Activated CD4-positive, alpha-beta memory T cell treated with anti-CD3 and anti-CD28 coated beads for 36 hours (primary cell): ENCODE results near the gene RNF169. TPM values are rescaled to one million over a fixed set of nuclear protein-coding genes. Genes with fewer than 3 reads are reported as not detected.
A peak's percentile ranks its signal among the peaks of the same experiment; 100 is the strongest.

Experiments used
- CTCF ChIA-PET: fragments of 350-600 bp; sonication (Branson Sonifier 250); formaldehyde crosslinking; loops from one replicate; lab custom pipeline; 2021; ENCODE audit warnings: antibody characterized with exemption, inconsistent platforms; lab: Charles Lee
- POLR2A ChIA-PET: fragments of 350-600 bp; sonication (Branson Sonifier 250); formaldehyde crosslinking; loops from one replicate; lab custom pipeline; 2021; ENCODE audit warnings: antibody characterized with exemption; lab: Charles Lee
- DNase-seq: peaks from one replicate; pipeline ENCODE4 v3.0.0-alpha.2; 2020
- H3K27ac Mint-ChIP-seq: one replicate; pipeline ENCODE4 v1.8.0; 2021; ENCODE audit warnings: mixed read lengths
- H3K27me3 Mint-ChIP-seq: one replicate; pipeline ENCODE4 v1.8.0; 2021; ENCODE audit warnings: mixed read lengths
- H3K36me3 Mint-ChIP-seq: one replicate; pipeline ENCODE4 v1.8.0; 2021; ENCODE audit warnings: mixed read lengths
- H3K4me1 Mint-ChIP-seq: one replicate; pipeline ENCODE4 v1.8.0; 2021; ENCODE audit warnings: low read depth, mixed read lengths
- H3K4me3 Mint-ChIP-seq: one replicate; pipeline ENCODE4 v1.8.0; 2021; ENCODE audit warnings: mild to moderate bottlenecking, mixed read lengths
- H3K9me3 Mint-ChIP-seq: one replicate; pipeline ENCODE4 v1.8.0; 2021; ENCODE audit warnings: mixed read lengths
- intact Hi-C: fragments of 100-400 bp; cut with micrococcal nuclease; formaldehyde crosslinking; loops from one replicate; pipeline ENCODE4 v1.15.1; 2023
- total RNA-seq, 2 experiments: library from RNA; stranded (reverse); gene quantifications; one replicate each; pipeline ENCODE4 v1.2.3, GENCODE V29; 2021

Gene RNF169
- total RNA-seq, 2 experiments from 2014 or later = 14.3 to 14.9 TPM

DNA sequence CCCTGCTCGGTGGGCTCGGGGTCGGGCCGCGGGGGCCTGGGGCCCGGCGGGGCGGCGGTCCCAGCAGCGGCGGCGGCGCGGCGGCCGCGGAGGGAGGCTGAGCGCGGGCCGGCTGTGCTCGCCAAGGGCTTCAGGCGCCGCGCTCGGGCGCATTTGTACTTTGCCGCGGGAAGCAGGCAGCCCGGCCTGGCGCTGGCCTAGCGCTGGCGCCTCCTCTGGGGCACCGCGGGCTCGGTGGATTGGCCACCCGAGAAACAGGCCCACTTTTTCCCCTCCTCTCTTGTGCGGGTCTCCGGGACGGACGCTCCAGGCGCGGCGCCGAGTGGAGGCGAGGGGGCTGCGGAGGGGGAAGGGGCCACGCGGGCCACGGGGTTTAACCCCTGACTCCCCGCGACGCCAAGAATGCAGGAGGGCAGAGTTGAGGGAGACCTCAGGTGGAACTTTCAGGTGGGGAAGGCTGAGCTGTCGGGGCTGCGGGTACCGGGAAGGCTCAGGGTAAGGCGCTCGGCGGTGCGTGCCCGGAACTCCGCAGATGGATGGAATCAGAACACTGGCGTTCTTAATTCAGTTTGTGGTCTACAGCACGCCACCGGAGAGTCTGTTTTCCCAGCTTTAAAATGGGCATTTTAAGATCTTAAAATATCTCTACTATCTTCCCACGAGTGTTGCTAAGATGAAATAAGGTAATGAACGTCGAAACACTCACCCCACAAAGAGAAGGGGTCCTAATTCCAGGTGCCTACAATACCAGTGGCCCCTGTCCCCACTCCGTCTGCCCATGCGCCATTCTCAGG, 17.2 kb upstream of the RNF169 start, which contains the start of gene CHRDL2:
TSS of gene CHRDL2 (minus strand) at position 126 of the 794 bp plus-strand sequence. CDS start 538 bp downstream, outside the sequence.
- Mint-ChIP-seq H3K9me3 (no peaks in the 10 kb centered on the region), H3K27ac (no peak within 1 kb of the TSS), H3K36me3 (no peaks in the 10 kb centered on the region), H3K4me1 (peaks cover 11% of the 10 kb centered on the region), H3K4me3 (no peak within 1 kb of the TSS), H3K27me3 (peaks cover 47% of the 10 kb centered on the region)
- no peak for DNase-seq
- intact Hi-C loops = no loop called here
- POLR2A ChIA-PET = no interaction called here
- CTCF ChIA-PET = interaction anchor here (0.7 to 1.7 kb wide), 3 partner anchors 11 to 29 kb away, joined by 3 to 8 read pairs (median 3); no protein-coding TSS in a partner anchor

DNA sequence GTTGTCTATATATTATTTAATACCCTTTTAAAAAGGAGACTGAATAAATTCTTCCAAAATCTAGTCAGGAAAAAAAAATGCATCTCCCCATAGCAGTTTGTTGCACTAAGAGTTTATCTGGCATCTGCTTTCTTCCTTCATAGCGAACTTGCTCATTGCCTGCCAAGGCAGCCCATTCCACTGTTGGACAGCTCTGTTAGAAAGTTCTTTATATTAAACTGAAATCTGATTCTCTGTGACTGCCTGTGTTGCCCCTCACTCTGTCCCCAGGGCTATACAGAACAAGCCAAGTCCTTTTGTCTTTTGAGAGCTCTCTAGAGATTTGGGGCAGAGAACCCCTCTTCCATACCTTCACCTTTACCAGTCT, 14.1 kb upstream of the RNF169 start:
- no peaks in the 10 kb centered on the region for H3K36me3 Mint-ChIP-seq
- H3K27me3 Mint-ChIP-seq = peaks cover 51% of the 10 kb centered on the region
- H3K27ac Mint-ChIP-seq = no peak overlapping the region

DNA sequence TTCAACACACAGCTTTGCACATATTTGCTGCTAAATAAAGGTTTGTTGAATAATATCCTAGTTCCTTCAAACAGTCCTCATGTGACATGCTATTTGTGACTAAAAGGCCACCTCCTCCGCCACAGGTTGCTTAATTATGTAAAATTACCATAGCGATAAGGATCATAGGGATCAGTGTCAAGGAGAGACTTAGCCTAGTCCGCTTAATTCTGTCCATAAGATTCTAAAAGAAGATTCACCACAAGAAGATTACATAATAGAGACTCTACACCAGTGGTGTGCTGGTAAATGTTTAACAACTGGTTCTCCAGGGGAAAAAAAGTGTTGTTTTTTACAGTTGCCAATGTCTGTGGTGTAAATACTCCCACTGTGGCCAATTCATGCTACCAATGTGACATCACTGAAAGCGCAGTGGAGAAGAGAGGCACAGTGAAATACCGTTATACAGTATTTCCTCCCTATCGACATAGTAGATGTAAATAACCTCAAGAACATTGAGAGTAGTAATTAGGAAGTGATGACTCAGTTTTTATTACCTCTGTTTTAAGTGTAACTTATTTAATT, 13.2 kb upstream of the RNF169 start:
- CTCF ChIA-PET = interaction anchor here (1.1 to 2.5 kb wide), 3 partner anchors 9 to 33 kb away, joined by 3 to 13 read pairs (median 11); no protein-coding TSS in a partner anchor
- H3K27me3 Mint-ChIP-seq = peaks cover 45% of the 10 kb centered on the region
- intact Hi-C loops = no loop called here

More for the DNA sequence above, 14.1 kb upstream of the RNF169 start:
- POLR2A ChIA-PET = no interaction called here
- Mint-ChIP-seq H3K4me1 (peaks cover 15% of the 10 kb centered on the region), H3K4me3 (no peak overlapping the region), H3K9me3 (no peaks in the 10 kb centered on the region)
- CTCF ChIA-PET = interaction anchor here (0.9 to 2.5 kb wide), 4 partner anchors 8 to 33 kb away, joined by 3 to 13 read pairs (median 7); no protein-coding TSS in a partner anchor
- intact Hi-C loops = no loop called here
- DNase-seq = no peak

DNA sequence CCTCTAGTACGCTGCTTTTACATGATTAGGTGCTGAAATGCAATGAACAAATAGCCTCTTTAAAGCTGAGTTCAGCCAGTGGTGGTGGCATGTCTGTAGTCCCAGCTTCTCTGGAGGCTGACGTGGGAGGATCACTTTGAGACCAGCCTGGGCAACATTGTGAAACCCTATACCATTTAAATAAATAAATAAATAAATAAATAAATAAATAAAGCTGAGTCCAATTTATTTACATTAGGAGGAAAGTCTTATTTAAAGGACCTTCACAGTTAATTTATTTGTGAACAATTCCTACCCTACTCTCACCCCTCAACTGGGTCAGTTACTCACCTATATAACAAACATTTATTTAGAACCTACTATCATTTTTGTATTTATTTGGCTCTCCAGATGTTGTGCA, 12.6 kb upstream of the RNF169 start:
- Mint-ChIP-seq H3K9me3 (no peaks in the 10 kb centered on the region), H3K4me3 (no peak overlapping the region), H3K4me1 (peaks cover 15% of the 10 kb centered on the region), H3K27me3 (peaks cover 40% of the 10 kb centered on the region), H3K36me3 (no peaks in the 10 kb centered on the region), H3K27ac (no peak overlapping the region)
- CTCF ChIA-PET = interaction anchor here (2.5 kb wide), 1 partner anchor 10 kb away, joined by 13 read pairs; no protein-coding TSS in a partner anchor
- DNase-seq = no peak
- POLR2A ChIA-PET = no interaction called here
- intact Hi-C loops = no loop called here

More for the DNA sequence above, 13.2 kb upstream of the RNF169 start:
- Mint-ChIP-seq H3K9me3 (no peaks in the 10 kb centered on the region), H3K4me1 (peaks cover 20% of the 10 kb centered on the region), H3K36me3 (no peaks in the 10 kb centered on the region), H3K4me3 (no peak overlapping the region), H3K27ac (no peak overlapping the region)
- POLR2A ChIA-PET = no interaction called here
- no peak for DNase-seq

DNA sequence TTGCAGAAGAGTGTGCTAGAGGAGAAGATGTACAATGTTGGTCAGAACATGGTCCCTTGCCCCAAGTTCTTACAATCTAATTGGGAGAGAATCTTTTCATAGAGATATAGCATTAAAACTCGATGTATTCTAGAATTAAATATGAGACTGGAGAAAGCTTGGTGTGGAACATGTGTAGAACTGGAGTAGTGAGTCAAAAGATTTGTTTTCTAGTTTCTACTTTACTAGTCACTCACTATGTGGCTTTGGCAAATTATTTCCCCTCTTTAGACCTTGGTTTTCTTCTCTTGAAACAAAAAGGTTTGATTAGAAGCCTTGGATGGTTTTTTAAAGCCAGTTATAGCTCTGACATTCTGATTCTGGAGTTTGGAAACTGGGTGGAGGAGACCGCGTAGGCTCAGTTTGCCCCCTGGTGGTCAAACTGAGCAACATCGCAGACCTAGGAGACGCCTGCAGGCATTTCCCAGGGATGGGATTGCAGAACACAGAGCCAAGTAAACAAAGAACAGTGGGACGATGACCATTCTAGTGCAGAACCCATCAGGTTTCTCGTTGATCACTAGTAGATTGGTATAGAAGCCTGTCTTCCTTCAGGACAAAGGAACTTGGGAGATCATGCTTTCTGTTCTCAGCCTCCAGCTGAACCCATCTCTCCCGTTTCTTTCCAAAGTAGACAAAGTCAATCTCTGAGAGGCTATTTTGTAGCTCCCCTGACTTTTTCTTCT, 8.9 kb upstream of the RNF169 start:
- peak; percentile 57 for DNase-seq
- Mint-ChIP-seq H3K9me3 (no peaks in the 10 kb centered on the region), H3K36me3 (no peaks in the 10 kb centered on the region), H3K4me3 (no peak overlapping the region), H3K27me3 (peaks cover 15% of the 10 kb centered on the region), H3K27ac (no peak overlapping the region), H3K4me1 (peaks cover 12% of the 10 kb centered on the region)
- CTCF ChIA-PET = interaction anchor here (0.6 to 4.9 kb wide), 26 partner anchors 10 to 632 kb away, joined by 3 to 69 read pairs (median 4); partner anchors contain the start of genes NEU3, POLD3 and RNF169
- POLR2A ChIA-PET = no interaction called here
- intact Hi-C loops = loop anchor here (1.0 to 10.0 kb wide), 3 partner anchors 37 to 345 kb away; partner anchors contain the start of genes LIPT2 and PGM2L1

DNA sequence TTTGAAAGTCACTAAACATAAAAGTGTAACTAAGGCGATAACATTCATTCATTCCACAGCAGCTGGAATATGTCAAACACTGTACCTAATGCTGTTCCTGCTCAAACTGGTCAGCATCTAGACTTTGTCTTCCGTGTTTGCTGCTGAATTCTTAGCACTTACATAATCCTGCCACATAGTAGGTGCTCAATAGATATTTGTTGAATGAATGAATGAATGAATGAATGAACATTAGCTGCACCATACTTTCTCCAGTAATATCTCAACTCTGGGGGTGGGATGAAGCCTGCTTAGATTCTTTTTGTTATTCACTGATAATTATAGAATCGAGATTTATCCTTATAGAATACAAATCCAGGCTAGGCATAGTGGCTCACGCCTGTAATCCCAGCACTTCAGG, 6.6 kb upstream of the RNF169 start:
- no peak overlapping the region for H3K4me3 Mint-ChIP-seq
- H3K4me1 Mint-ChIP-seq = peaks cover 12% of the 10 kb centered on the region
- H3K27ac Mint-ChIP-seq = no peak overlapping the region
- ChIA-PET POLR2A (no interaction called here), CTCF (interaction anchor here (4.9 kb wide), 1 partner anchor 39 kb away, joined by 69 read pairs; no protein-coding TSS in a partner anchor)
- H3K36me3 Mint-ChIP-seq = no peaks in the 10 kb centered on the region
- DNase-seq = no peak
- no peaks in the 10 kb centered on the region for H3K9me3 Mint-ChIP-seq
- H3K27me3 Mint-ChIP-seq = peaks cover 8% of the 10 kb centered on the region
- intact Hi-C loops = loop anchor here (10.0 kb wide), 2 partner anchors 247 to 347 kb away; partner anchors contain the start of genes LIPT2 and PGM2L1

DNA sequence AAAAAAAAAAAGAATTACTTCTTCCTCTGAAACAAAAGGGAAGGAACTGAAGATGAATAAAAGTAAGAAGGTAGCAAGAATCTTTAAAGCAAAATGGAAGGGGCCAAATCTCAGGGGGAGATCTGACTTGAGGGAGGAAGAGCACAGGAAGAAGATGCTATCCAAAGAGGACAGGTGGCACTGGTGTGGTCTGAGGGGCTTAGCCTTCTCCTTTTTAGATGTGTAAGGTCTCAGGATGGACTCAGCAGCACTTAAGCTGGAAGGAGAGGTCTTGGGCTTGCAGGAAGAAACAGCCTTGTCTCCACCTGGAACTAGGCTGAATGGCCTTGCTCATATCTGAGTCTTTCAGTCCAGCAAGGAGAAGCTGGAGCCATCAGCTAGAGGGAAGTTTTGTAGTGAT, 5.0 kb upstream of the RNF169 start:
- CTCF ChIA-PET = interaction anchor here (0.7 to 1.3 kb wide), 3 partner anchors 13 to 397 kb away, joined by 3 to 8 read pairs (median 3); no protein-coding TSS in a partner anchor
- POLR2A ChIA-PET = no interaction called here
- Mint-ChIP-seq H3K27me3 (peaks cover 4% of the 10 kb centered on the region), H3K9me3 (no peaks in the 10 kb centered on the region), H3K4me3 (no peak overlapping the region), H3K4me1 (peaks cover 23% of the 10 kb centered on the region), H3K36me3 (no peaks in the 10 kb centered on the region), H3K27ac (no peak overlapping the region)
- intact Hi-C loops = loop anchor here (10.0 kb wide), 2 partner anchors 249 to 349 kb away; partner anchors contain the start of genes LIPT2 and PGM2L1
- no peak for DNase-seq

DNA sequence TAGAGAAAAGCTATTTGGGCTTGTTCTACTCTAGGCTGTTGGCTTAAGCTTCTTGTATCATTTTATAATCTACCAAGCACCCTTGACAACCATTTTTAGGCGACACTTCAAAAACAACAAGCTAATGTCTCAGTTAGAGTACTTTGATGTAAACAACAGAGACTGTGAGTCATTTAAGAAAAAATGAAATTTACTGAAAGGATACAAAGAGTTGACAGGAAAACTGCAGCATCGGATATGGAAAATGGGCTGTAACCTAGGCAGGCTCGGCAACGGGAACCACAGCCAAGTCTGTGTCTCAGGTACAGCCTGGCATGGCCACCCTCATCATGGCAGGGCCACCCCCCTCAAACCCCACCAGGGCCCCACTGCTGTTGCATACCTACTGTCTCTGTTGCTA, 4.4 kb upstream of the RNF169 start:
- ChIA-PET CTCF (interaction anchor here (1.0 to 1.3 kb wide), 3 partner anchors 19 to 396 kb away, joined by 3 to 8 read pairs (median 4); no protein-coding TSS in a partner anchor), POLR2A (no interaction called here)
- no peaks in the 10 kb centered on the region for H3K36me3 Mint-ChIP-seq
- peaks cover 22% of the 10 kb centered on the region for H3K4me1 Mint-ChIP-seq
- DNase-seq = no peak
- no peak overlapping the region for H3K4me3 Mint-ChIP-seq
- no peaks in the 10 kb centered on the region for H3K9me3 Mint-ChIP-seq
- intact Hi-C loops = loop anchor here (10.0 kb wide), 2 partner anchors 249 to 349 kb away; partner anchors contain the start of genes LIPT2 and PGM2L1
- no peak overlapping the region for H3K27ac Mint-ChIP-seq
- H3K27me3 Mint-ChIP-seq = no peaks in the 10 kb centered on the region

DNA sequence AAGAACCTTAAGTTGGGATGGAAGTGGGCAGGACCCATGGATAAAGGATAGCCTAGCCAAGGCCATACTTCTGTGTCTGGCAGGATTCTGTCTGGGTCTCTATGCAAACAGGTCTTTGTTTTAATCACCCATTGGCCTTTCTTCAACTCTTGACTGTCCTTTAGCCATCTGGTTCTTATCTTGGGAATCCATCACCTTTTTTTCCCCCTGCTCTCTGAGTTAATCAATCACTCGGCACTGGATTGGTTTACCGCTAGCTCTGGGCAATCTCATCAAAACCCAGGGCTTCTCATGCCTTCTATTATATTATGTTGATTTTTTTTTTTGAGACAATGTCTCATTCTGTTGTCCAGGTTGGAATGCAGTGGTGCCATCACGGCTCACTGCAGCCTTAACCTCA, 1.8 kb upstream of the RNF169 start:
- H3K9me3 Mint-ChIP-seq = no peaks in the 10 kb centered on the region
- intact Hi-C loops = loop anchor here (10.0 kb wide), 2 partner anchors 252 to 352 kb away; partner anchors contain the start of genes LIPT2 and PGM2L1
- ChIA-PET POLR2A (no interaction called here), CTCF (no interaction called here)
- H3K4me3 Mint-ChIP-seq = no peak overlapping the region
- peaks cover 2% of the 10 kb centered on the region for H3K36me3 Mint-ChIP-seq
- no peak for DNase-seq
- no peaks in the 10 kb centered on the region for H3K27me3 Mint-ChIP-seq
- H3K4me1 Mint-ChIP-seq = peaks cover 29% of the 10 kb centered on the region
- H3K27ac Mint-ChIP-seq = no peak overlapping the region

DNA sequence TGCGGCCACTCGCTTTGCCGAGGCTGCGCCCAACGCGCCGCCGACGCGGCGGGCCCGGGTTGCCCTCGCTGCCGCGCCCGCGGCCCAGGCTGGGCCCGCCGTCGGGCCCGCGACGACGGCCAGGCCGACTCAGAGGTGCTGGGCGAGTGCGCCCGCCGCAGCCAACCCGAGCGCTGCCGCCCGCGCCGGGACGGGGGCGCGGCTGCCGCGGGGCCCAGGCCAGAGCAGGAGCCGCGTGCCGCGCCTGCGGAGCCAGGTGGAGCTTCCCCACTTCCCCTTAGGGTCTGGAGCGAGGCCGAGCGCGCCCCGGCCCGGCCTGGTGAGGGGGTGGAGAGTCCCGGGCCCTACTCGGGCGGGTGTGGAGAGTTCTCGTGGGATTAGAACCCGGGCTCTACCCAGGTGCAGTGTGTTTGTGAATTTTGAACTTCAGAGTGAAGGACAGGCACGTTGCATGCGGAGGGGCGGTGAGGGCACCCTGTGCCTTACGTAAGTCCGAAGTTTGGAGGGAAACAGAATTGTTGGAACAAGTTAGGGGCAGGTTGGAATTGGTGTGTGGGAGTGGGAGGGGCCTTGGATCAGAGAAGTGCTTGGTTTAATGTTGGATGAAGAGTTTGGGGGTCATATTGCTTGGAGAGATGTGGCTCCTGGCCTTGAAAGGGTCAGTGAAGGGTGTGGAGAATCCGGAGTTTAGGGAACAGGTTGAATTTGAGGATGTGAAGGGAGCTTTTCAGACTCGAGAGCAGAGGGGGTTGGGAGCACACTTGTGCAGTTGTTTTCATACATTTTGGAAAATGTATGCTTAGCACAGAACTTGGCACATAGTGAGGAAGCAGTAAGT, 697 bp downstream of the RNF169 start:
- Mint-ChIP-seq H3K4me3 (peak overlapping the region; percentile 91), H3K27me3 (no peaks in the 10 kb centered on the region), H3K27ac (peak overlapping the region; percentile 50), H3K36me3 (peaks cover 2% of the 10 kb centered on the region), H3K9me3 (no peaks in the 10 kb centered on the region), H3K4me1 (peaks cover 40% of the 10 kb centered on the region)
- intact Hi-C loops = loop anchor here (2.0 to 10.0 kb wide), 4 partner anchors 33 to 393 kb away; partner anchors contain the start of genes LIPT2 and PGM2L1
- ChIA-PET CTCF (interaction anchor here (2.0 to 3.6 kb wide), 2 partner anchors 9 to 24 kb away, joined by 5 to 23 read pairs; no protein-coding TSS in a partner anchor), POLR2A (interaction anchor here (0.7 to 1.9 kb wide), 5 partner anchors 13 to 256 kb away, joined by 3 to 4 read pairs (median 3); partner anchors contain the start of gene LIPT2)
- DNase-seq = peak; percentile 64
